Panc1 (cell line): Measurements from ENCODE around the gene MTX1. TPM values are rescaled to one million over a fixed set of nuclear protein-coding genes. Genes with fewer than 3 reads are reported as not detected.
"Not testable (repeated sequence)": the region's sequence is repeated elsewhere in the genome, so short reads cannot be mapped to it uniquely, and the experiment has no call there.

ENCODE experiments used
- ATAC-seq: fragments of 200-7000 bp; cut with Tn5 transposase; 2 replicates; pipeline ENCODE4 v1.9.1; 2020; ENCODE audit warnings: mild to moderate bottlenecking, moderate library complexity
- BruUV-seq: library from RNA; stranded (reverse); fragments of 400-500 nt; replicated peaks from 2 replicates; lab custom pipeline; 2021; lab: Mats Ljungman, UMichigan
- CTCF ChIA-PET: fragments of 300-600 bp; sonication (Branson Sonifier 250); formaldehyde crosslinking; loops from one replicate; lab custom pipeline; 2022; ENCODE audit warnings: antibody characterized with exemption; lab: Charles Lee
- POLR2A ChIA-PET: fragments of 300-600 bp; sonication (Branson Sonifier 250); formaldehyde crosslinking; loops from one replicate; lab custom pipeline; 2022; ENCODE audit warnings: antibody characterized with exemption; lab: Charles Lee
- DNase-seq: peaks from one replicate; pipeline ENCODE4 v3.0.0-alpha.2; 2010; ENCODE audit warnings: low read depth, low spot score
- H3K27ac ChIP-seq: 2 replicates; pipeline ENCODE4 v1.5.1; 2011; ENCODE audit warnings: mild to moderate bottlenecking, low read length, inconsistent platforms
- H3K27me3 ChIP-seq: fragments of 200-500 bp; sonication (Bioruptor generic); 2 replicates; pipeline ENCODE4 v1.6.0; 2014; ENCODE audit warnings: low read length, inconsistent platforms; ENCODE audit not compliant: control insufficient read depth, insufficient read depth
- H3K36me3 ChIP-seq: fragments of 200-500 bp; sonication (Bioruptor generic); 2 replicates; pipeline ENCODE4 v1.5.1; 2014; ENCODE audit warnings: inconsistent platforms, mild to moderate bottlenecking, low read length, moderate library complexity; ENCODE audit not compliant: control insufficient read depth, insufficient read depth
- H3K4me1 ChIP-seq: 2 replicates; pipeline ENCODE4 v1.5.1; 2011; ENCODE audit warnings: inconsistent platforms, mild to moderate bottlenecking, low read length, moderate library complexity; ENCODE audit not compliant: control insufficient read depth, insufficient read depth
- H3K4me3 ChIP-seq, 2 experiments: 2 replicates each; pipeline ENCODE4 v1.5.1; 2011 to 2012; ENCODE audit warnings: low read depth in 2 of 2, low read length in 2 of 2, mild to moderate bottlenecking in 2 of 2, inconsistent platforms in 1 of 2, moderate library complexity in 1 of 2
- H3K9me3 ChIP-seq: fragments of 200-500 bp; sonication (Bioruptor generic); 2 replicates; pipeline ENCODE4 v1.5.1; 2014; ENCODE audit warnings: low read depth, mild to moderate bottlenecking, inconsistent platforms, low read length, moderate library complexity; ENCODE audit not compliant: control insufficient read depth, insufficient read depth
- POLR2AphosphoS5 ChIP-seq: IDR thresholded peaks from 2 replicates; pipeline ENCODE4 v1.6.1; 2012; ENCODE audit warnings: mild to moderate bottlenecking, low read depth, low read length, moderate library complexity
- SIN3A ChIP-seq: IDR thresholded peaks from 2 replicates; pipeline ENCODE4 v1.6.1; 2012; ENCODE audit warnings: low read depth, mild to moderate bottlenecking, low read length, moderate library complexity, borderline replicate concordance; ENCODE audit not compliant: insufficient read depth
- TCF7L2 ChIP-seq: IDR thresholded peaks from 2 replicates; pipeline ENCODE4 v1.6.1; 2011; ENCODE audit warnings: mild to moderate bottlenecking, low read depth, low read length, inconsistent platforms
- in situ Hi-C: cut with HindIII; loops from 2 replicates; pipeline ENCODE4 v1.10.0; 2016; ENCODE audit warnings: low sequenced_read_pairs, low pct_unique_long_range_greater_than_20kb
- intact Hi-C: fragments of 100-400 bp; cut with micrococcal nuclease; formaldehyde crosslinking; loops from one replicate; pipeline ENCODE4 v1.10.0; 2022; ENCODE audit not compliant: unreplicated experiment
- total RNA-seq: library from RNA; stranded (reverse); gene quantifications from one replicate; pipeline ENCODE4 v1.2.1, GENCODE V29; 2021; ENCODE audit not compliant: unreplicated experiment
- TF ChIP-seq, protein P1 (sequence below): fragments of 450-650 bp; IDR thresholded peaks from 2 replicates; pipeline ENCODE4 v1.5.1; 2017; ENCODE audit warnings: mild to moderate bottlenecking

Gene MTX1
- total RNA-seq, 1 experiment from 2014 or later = 53.6 TPM

DNA sequence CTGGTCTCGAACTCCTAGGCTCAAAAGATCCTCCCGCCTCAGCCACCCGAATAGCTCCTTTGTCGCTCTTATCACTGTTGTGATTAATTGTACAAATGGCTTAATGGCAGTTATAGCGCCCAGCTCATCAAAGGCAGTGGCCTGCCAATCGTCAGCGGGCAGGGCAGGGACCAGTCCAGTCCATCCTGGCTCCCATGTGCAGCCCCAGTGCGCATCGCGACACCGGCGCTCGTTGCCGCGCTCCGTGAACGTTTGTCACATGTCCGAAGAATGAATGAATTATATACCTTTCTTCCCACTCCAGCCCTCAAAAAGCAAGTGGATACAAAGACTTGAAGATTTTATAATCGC, 18.4 kb downstream of the MTX1 start:
- H3K27me3 ChIP-seq = no peaks in the 10 kb centered on the region
- peak; percentile 64 for ATAC-seq
- ChIA-PET CTCF (interaction anchor here (0.8 kb wide), 1 partner anchor 20 kb away, joined by 3 read pairs; no protein-coding TSS in a partner anchor), POLR2A (interaction anchor here (0.6 kb wide), 2 partner anchors 33 to 144 kb away, joined by 3 to 9 read pairs; no protein-coding TSS in a partner anchor)
- H3K9me3 ChIP-seq = no peaks in the 10 kb centered on the region
- TSS peak; percentile 97 for BruUV-seq
- peaks cover 32% of the 10 kb centered on the region for H3K4me1 ChIP-seq
- no peak for DNase-seq
- TF ChIP-seq SIN3A (no peak), TCF7L2 (peak; percentile 69)
- H3K27ac ChIP-seq = peak overlapping the region; percentile 96
- H3K4me3 ChIP-seq = peak overlapping the region; percentile 74 to 80
- in situ Hi-C loops (no loop called here), intact Hi-C loops (loop anchor here (1.0 kb wide), 1 partner anchor 21 kb away; no protein-coding TSS in a partner anchor)
- H3K36me3 ChIP-seq = no peaks in the 10 kb centered on the region

DNA sequence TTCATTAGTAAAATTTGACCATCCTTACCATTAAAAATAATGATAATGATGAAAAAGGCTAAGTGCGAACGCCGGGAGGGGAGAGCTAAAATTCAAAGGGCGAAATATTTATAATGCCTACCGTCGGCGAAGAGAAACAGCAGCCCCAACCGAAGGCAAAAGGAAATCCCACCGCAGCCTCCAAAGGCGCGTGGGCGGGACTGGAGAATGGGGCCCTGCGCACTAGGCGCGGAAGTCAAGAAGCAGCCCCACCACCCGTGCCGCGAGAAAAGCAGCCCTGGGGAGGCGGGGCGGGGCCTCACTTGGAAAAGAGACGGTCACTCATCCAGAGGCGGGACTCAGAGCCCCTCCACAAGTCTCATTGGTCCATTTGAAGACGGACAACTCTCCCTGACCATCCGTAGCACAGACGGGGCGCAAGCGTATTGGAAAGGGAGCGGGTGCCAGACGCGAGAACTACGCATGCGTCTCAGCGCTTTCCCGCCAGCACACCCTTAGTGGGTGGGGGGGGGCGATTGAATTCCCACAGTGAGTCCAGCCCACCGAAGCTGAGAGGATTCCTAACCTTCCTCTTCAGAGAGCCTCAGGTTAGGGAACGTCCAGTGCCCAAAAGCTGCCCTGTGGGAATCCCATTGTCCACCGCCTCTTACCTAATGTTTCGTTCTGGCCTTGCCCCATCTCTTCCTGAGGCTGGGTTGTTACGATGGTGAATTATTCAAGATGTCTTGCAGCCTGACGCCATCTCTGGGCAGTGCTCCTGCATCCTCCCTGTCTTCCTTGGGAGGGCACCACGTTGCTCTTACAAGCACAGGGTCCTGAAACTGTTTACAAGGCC, 19.0 kb downstream of the MTX1 start:
- H3K4me3 ChIP-seq = peak overlapping the region; percentile 74 to 80
- no peaks in the 10 kb centered on the region for H3K9me3 ChIP-seq
- no peaks in the 10 kb centered on the region for H3K36me3 ChIP-seq
- H3K27ac ChIP-seq = peak overlapping the region; percentile 97
- in situ Hi-C loops = no loop called here
- DNase-seq = peak; percentile 95
- H3K4me1 ChIP-seq = peaks cover 32% of the 10 kb centered on the region
- BruUV-seq = no TSS peak
- ChIA-PET POLR2A (interaction anchor here (0.6 kb wide), 1 partner anchor 145 kb away, joined by 9 read pairs; no protein-coding TSS in a partner anchor), CTCF (interaction anchor here (0.8 kb wide), 1 partner anchor 21 kb away, joined by 3 read pairs; no protein-coding TSS in a partner anchor)
- ATAC-seq = peak; percentile 95
- peak; percentile 74; the same call in 1 of the 2 replicates for TF ChIP-seq SIN3A
- TF ChIP-seq TCF7L2 = no peak
- TF ChIP-seq, protein P1, sequence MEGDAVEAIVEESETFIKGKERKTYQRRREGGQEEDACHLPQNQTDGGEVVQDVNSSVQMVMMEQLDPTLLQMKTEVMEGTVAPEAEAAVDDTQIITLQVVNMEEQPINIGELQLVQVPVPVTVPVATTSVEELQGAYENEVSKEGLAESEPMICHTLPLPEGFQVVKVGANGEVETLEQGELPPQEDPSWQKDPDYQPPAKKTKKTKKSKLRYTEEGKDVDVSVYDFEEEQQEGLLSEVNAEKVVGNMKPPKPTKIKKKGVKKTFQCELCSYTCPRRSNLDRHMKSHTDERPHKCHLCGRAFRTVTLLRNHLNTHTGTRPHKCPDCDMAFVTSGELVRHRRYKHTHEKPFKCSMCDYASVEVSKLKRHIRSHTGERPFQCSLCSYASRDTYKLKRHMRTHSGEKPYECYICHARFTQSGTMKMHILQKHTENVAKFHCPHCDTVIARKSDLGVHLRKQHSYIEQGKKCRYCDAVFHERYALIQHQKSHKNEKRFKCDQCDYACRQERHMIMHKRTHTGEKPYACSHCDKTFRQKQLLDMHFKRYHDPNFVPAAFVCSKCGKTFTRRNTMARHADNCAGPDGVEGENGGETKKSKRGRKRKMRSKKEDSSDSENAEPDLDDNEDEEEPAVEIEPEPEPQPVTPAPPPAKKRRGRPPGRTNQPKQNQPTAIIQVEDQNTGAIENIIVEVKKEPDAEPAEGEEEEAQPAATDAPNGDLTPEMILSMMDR = no peak
- peak; percentile 97 for TF ChIP-seq POLR2AphosphoS5
- no peaks in the 10 kb centered on the region for H3K27me3 ChIP-seq
- intact Hi-C loops = no loop called here

DNA sequence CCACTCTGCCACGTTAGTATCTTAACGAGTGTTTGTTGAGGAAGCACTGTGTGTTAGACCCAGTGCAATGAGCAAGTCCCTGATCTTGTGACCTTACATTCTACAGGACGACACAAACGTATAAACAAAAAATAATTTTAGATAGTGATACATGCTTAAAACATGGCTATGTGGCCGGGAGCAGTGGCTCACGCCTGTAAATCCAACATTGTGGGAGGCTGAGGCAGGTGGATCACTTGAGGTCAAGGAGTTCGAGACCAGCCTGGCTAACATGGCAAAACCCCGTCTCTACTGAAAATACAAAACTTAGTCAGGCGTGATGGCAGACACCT, 19.6 kb downstream of the MTX1 start:
- intact Hi-C loops = no loop called here
- BruUV-seq = no TSS peak

DNA sequence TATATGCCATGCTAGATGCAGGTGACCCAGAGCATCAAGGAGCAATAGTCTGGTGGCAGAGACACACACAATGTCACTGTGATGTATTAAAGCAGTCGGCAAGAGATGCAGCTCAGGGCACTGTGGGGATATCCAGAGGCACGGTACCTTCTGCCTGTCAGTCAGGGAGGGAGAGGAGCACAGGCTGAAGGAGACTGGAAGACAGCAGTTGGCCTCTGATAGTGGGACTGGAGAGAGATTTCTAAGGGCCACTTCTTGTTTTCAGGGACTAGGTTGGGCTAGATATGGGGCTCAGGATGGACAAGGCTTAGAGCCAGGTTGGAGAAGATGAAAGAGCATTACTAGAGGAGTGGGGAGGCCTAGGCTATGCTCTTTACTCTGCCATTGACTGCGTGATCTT, 22.8 kb downstream of the MTX1 start:
- H3K27ac ChIP-seq, H3K4me3 ChIP-seq, intact Hi-C loops, H3K36me3 ChIP-seq, ATAC-seq, BruUV-seq, DNase-seq, in situ Hi-C loops, H3K4me1 ChIP-seq, H3K9me3 ChIP-seq, POLR2A ChIA-PET, H3K27me3 ChIP-seq: not testable (repeated sequence)
- CTCF ChIA-PET = interaction anchor here (0.5 kb wide), 1 partner anchor 95 kb away, joined by 3 read pairs; no protein-coding TSS in a partner anchor

More for the DNA sequence above, 19.6 kb downstream of the MTX1 start:
- H3K4me3 ChIP-seq = peak overlapping the region; percentile 51 to 74
- no peak for TF ChIP-seq TCF7L2
- no peaks in the 10 kb centered on the region for H3K36me3 ChIP-seq
- no peaks in the 10 kb centered on the region for H3K9me3 ChIP-seq
- in situ Hi-C loops = no loop called here
- no peaks in the 10 kb centered on the region for H3K27me3 ChIP-seq
- peak overlapping the region; percentile 97 for H3K27ac ChIP-seq
- DNase-seq (no peak), ATAC-seq (no peak)
- peaks cover 32% of the 10 kb centered on the region for H3K4me1 ChIP-seq
- CTCF ChIA-PET = no interaction called here
- POLR2A ChIA-PET = no interaction called here

DNA sequence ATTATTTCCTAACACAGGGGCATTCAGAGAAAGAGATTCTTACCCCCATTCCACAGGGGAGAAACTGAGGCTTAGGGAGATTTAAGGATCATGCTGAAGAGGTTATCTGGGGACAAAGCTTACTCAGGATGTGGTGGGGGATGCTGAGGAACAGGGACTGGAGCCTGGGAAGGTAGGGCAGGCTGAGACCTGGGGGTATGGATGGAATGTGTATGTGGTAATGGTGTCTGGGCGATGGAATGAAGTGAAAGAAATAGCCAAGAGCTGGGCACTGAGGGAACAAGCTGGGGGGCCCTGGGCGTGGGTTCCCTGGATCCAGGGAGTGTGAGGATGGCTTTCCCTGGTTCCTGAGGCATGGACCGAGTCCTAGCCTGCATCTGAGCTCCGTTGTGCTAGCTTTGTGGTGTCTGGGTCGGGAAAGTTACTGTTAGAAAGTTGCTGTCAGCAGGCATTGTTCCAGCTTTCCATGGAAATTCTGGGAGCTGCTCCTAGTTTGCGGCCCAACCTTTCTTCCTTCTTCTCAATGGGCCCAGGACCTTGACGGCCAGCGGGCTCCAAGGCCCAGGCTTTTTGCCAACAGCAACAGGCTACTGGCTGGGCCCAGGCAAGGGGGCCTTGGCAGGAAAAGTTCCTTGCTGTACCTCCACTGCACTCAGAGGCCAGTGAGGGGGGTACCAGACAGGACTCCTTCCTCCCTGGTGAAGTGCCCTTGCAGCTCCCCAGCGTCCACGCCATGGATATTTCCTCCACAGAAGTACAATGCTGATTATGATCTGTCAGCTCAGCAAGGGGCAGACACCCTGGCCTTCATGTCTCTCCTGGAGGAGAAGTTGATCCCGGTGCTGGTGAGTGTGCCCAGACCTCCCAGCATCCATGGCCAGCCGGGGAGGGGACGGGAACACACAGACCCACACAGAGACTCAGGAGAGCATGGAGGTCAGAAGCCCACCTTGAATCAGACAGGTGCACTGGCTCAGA, 23.8 kb downstream of the MTX1 start:
- H3K27me3 ChIP-seq, H3K4me1 ChIP-seq, POLR2A ChIA-PET, BruUV-seq, H3K27ac ChIP-seq, H3K36me3 ChIP-seq, H3K9me3 ChIP-seq, in situ Hi-C loops, ATAC-seq, H3K4me3 ChIP-seq, intact Hi-C loops, DNase-seq: not testable (repeated sequence)
- CTCF ChIA-PET = interaction anchor here (0.5 kb wide), 1 partner anchor 96 kb away, joined by 3 read pairs; no protein-coding TSS in a partner anchor
